Ishikawa (cell line): Measurements from ENCODE around the gene SIGLEC1.

Experiments used
- CEBPB ChIP-seq: IDR thresholded peaks from 2 replicates; pipeline ENCODE4 v1.6.1; 2012
- CREB1 ChIP-seq: IDR thresholded peaks from 2 replicates; pipeline ENCODE4 v1.6.1; 2012; ENCODE audit warnings: low read depth
- EGR1 ChIP-seq: IDR thresholded peaks from 2 replicates; pipeline ENCODE4 v1.6.1; 2012
- EP300 ChIP-seq: IDR thresholded peaks from 2 replicates; pipeline ENCODE4 v1.6.1; 2012; ENCODE audit warnings: borderline replicate concordance
- FOXM1 ChIP-seq: IDR thresholded peaks from 2 replicates; pipeline ENCODE4 v1.6.1; 2012; ENCODE audit warnings: low read depth, borderline replicate concordance
- MAX ChIP-seq: IDR thresholded peaks from 2 replicates; pipeline ENCODE4 v1.6.1; 2012
- NFIC ChIP-seq: IDR thresholded peaks from 2 replicates; pipeline ENCODE4 v1.6.1; 2012
- RAD21 ChIP-seq: IDR thresholded peaks from 2 replicates; pipeline ENCODE4 v1.6.1; 2012; ENCODE audit warnings: low read depth
- REST ChIP-seq: IDR thresholded peaks from 2 replicates; pipeline ENCODE4 v1.6.1; 2012; ENCODE audit warnings: low read depth, mild to moderate bottlenecking
- TAF1 ChIP-seq: IDR thresholded peaks from 2 replicates; pipeline ENCODE4 v1.6.1; 2012; ENCODE audit warnings: low read depth, mild to moderate bottlenecking
- TCF12 ChIP-seq: IDR thresholded peaks from 2 replicates; pipeline ENCODE4 v1.6.1; 2012; ENCODE audit warnings: low read depth
- TEAD4 ChIP-seq: IDR thresholded peaks from 2 replicates; pipeline ENCODE4 v1.6.1; 2012
- USF1 ChIP-seq: IDR thresholded peaks from 2 replicates; pipeline ENCODE4 v1.6.1; 2012
- YY1 ChIP-seq: IDR thresholded peaks from 2 replicates; pipeline ENCODE4 v1.6.1; 2012; ENCODE audit warnings: low read depth
- ZBTB7A ChIP-seq: IDR thresholded peaks from 2 replicates; pipeline ENCODE4 v1.6.1; 2012; ENCODE audit warnings: low read depth

The SIGLEC1 gene

GRCh38 chr20:3758566-3758965 lies 46.2 kb upstream of the SIGLEC1 start:
- no peak for TF ChIP-seq YY1
- no peak for TF ChIP-seq TEAD4
- TF ChIP-seq MAX, result no peak
- TF ChIP-seq RAD21, result no peak
- no peak for TF ChIP-seq NFIC
- no peak for TF ChIP-seq CREB1
- no peak for TF ChIP-seq ZBTB7A
- TF ChIP-seq USF1, result no peak
- no peak for TF ChIP-seq EP300
- no peak for TF ChIP-seq EGR1
- no peak for TF ChIP-seq CEBPB
- TF ChIP-seq FOXM1, result no peak
- TF ChIP-seq TAF1, result no peak
- TF ChIP-seq REST, result no peak

GRCh38 chr20:3757268-3757667 lies 44.9 kb upstream of the SIGLEC1 start:
- TF ChIP-seq REST (no peak), TEAD4 (no peak)

- no peak for TF ChIP-seq USF1
- no peak for TF ChIP-seq YY1
- no peak for TF ChIP-seq RAD21
- TF ChIP-seq CEBPB, result no peak
- TF ChIP-seq TCF12, result no peak
- no peak for TF ChIP-seq CREB1
- no peak for TF ChIP-seq TAF1
- no peak for TF ChIP-seq MAX
- no peak for TF ChIP-seq EP300
- no peak for TF ChIP-seq NFIC
- TF ChIP-seq FOXM1, result no peak
- TF ChIP-seq TEAD4, result no peak
- TF ChIP-seq REST, result no peak
- TF ChIP-seq ZBTB7A, result no peak
- TF ChIP-seq EGR1, result no peak
Observed at GRCh38 chr20:3755814-3756480, 43.5 kb upstream of the SIGLEC1 start.

GRCh38 chr20:3755269-3755668 lies 42.9 kb upstream of the SIGLEC1 start:
- TF ChIP-seq MAX (no peak), TCF12 (no peak), YY1 (no peak), TEAD4 (no peak), USF1 (no peak), NFIC (no peak), REST (no peak), TAF1 (no peak), FOXM1 (no peak), CEBPB (no peak)
